HUDEP-2 (cell line): Measurements from ENCODE around the gene NAA38.

Experiments
- DNase-seq, 76 experiments: peaks; one replicate each; lab custom pipeline; 2025; ENCODE audit not compliant: unreplicated experiment in 76 of 76; lab: John Stamatoyannopoulos, UW

NAA38 gene

GRCh38 chr17:7842380-7843256 lies 14.7 kb downstream of the NAA38 start:
- DNase-seq: peak in 29 of 76 experiments; percentile 11 to 72 (median 38)

DNA sequence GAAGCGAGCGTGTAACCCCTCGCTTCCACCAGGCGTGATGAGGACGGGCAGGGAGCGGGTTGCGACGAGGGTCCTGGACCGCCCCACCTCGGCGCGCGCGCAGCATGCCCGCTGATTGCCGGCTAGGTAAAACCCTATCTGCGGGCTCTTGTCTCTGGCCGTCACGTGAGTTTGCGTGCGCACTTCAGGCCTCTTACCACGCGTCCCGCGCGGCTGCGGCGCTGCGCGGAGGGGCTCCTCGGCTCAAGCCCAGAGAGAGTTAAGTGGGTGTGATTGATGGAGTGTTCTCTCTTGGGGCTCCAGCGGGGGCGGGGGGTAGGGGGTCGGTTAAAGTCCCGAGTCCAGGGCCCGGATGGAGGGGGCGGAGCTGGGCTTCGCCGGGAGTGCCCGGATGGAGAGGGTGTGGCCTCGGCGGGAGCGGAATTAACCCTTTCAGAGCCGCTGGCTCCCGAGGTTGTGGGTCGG lies 15.4 kb downstream of the NAA38 start:
- peak in 64 of 76 experiments; percentile 29 to 90 (median 69) for DNase-seq

DNA sequence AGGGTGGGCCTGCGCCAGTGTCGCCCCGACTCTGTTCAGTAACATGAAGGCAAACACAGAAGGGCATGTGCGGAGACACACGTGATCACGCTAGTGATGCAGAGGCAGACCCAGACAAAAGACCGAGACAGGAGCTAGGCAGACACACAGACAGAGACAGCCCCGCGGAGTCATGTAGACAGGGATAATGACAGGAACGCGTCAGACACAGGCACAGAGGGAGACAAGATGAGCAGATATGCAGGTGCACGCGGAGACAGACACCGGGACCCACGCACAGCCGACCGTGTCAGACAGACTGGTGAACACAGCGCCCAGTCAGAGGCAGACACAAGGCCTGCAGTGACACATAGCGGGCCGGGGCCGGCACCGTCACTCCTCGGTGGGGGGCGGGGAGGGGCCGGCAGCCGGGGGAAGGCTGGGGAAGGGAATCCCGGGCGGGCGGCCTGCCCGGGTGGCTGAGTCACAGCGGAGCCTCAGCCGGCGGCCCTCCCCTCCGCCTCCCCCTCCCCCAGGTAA lies 15.9 kb downstream of the NAA38 start:
- peak in 58 of 76 experiments; percentile 40 to 87 (median 70) for DNase-seq

GRCh38 chr17:7840875-7841274 lies 16.5 kb downstream of the NAA38 start:
- no peak for DNase-seq

DNA sequence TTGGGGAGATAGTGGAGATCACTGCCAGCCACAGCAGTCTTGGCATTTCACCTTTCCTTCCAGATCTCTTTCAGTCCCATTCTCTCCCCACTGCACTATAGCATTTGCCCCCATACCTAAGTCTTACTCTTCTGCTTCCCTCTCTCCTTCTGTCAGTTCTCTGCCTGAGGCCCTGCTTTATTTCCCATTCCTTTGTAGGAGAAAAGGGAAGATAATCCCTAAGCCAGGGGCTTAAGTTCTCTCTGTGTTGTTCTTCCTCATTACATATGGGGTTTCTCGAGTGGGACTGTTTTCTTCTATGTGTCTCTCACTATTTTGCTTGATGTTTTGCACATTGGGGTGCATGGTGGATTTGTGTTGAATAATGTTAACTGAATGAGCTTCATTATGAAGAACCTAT lies 16.9 kb downstream of the NAA38 start:
- no peak for DNase-seq

DNA sequence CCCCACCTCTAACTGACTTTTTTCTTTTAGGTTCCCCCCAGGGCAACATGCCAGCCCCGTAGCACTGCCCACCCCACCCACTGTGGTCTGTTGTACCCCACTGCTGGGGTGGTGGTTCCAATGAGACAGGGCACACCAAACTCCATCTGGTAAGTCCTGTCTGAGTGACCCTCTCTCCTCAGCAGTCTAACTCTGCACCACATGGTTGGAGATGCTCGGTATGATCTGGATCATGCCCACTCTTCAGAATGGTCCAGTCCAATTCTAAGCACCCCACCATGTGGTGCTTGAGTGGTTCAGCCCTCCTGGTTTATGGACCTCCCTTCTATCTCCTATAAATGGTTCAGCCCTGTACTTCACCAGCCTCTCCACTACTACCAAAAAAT lies 17.5 kb downstream of the NAA38 start:
- peak in 50 of 76 experiments; percentile 6 to 77 (median 43) for DNase-seq

DNA sequence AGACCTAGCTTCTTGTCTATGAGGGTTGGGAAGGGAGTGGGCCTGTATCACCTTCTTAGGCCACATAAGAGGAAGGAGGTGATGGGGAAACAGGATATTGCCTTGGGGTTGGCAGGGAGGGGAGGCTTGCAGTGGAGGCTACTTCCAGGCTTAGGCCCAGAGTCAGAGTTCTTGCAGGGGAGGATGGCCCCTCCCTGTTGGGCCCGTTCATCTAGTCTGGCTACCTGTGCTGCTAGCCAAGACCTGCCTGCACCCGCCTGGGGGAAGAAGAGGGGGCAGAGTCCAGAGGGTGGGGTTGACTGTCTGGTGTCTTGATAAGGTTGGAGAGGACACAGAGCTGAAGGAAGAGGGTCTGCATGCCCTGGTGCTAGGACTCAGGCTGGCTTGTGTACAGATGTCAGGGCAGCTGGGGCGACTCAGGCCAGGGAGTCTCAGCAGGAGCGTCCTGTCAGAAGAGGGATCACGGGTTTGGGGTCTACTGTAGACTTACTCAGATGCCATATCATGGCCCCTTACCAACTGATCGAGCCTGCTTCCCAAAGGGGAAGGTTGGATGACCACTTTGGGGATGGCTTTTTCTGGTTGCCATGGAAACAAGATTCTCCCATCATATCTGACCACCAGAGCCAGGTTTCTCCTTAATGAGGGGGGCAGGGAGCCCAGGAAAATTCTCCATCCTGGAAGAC lies 18.0 kb downstream of the NAA38 start:
- peak in 17 of 76 experiments; percentile 3 to 26 (median 14) for DNase-seq

DNA sequence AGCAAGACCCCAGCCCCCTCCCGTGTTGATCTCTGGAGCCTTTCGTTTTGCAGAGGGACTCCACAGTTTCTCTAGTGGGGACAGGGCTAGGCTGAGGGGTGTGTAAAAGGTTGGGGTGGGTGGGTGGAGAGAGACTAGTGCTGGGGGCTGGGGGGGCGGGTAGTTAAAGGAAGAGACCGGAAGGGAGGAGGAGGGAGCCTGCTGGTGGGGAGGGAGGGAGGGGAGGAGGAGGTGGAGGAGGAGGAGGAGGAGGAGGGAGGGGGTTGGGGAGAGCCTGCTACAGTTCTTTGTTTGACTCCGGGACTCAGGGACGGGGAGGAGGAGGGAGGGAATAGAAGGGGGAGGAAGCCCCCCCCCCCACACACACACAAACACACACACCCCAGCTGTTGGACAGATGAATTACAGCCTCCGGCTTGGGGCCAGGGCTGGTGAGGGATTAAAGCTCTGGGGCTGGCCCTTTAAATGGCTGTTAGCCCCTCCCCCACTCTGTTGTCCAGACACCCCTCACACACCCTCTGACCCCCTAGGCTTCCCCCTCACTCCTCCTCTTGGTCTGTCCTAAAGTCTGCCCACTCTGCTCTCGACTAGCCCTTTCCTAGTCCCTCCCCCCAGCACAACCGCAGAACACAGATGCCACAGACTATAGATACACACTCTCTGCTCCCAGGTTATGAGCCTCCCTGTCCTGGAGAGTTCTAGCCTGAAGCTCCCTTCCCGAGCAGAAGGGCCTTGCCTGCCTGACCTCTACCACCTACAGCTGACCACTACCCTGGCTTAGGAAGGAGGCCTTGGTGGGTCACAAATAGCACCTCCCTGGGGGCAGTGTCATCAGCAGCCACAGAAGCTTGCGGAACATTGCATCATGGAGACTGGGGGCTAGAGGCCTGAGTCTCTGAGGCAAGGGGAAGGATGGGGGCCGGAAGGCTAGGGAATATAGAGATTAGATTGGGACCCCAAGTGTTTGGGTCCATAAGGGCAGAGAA lies 19.0 kb downstream of the NAA38 start:
- DNase-seq: peak in 51 of 76 experiments; percentile 11 to 81 (median 51)

GRCh38 chr17:7837408-7838088 lies 19.8 kb downstream of the NAA38 start:
- DNase-seq: peak in 13 of 76 experiments; percentile 2 to 54 (median 15)

DNA sequence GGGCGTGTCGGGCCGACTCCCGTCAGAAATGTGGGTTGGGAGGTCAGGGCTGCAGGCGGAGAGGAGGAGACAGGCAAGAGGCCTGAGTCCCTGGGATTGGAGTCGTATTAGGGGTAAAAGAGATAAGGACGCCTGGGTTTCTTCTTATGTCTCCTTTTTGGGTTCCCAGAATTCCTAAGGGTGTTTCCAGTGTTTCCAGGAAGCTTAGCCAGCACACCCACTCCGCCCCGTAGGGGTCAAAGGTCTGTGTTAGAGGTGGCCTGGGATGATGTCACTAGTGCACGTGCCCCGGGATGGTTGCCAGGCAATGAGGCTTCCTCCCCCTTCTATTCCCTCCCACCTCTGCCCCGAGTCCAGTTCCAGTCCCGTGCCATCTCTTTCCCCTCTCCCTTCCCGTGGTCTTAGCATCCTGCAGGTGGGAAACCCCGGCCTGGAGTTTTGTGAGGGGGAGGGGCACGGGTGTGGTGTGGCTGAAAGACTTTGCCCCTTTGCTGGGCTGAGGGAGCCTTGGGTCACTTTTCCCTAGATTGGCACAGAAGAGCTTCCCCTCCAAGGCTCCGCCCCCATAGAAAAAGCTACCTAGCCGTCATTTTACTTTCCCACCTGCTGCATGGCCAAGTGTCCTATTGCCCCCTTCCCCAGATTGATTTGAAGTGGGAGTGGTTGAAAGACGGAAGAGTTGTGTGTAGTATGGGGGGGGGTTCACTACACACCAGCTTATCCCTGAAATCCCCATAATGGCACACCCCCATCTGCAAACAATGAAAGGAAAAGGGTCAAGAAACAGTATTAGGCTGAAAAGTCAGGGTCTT lies 20.6 kb downstream of the NAA38 start:
- DNase-seq: peak in 72 of 76 experiments; percentile 42 to 97 (median 92)

GRCh38 chr17:7835814-7836595 lies 21.4 kb downstream of the NAA38 start:
- DNase-seq: peak in 4 of 76 experiments; percentile 24 to 52 (median 46)

GRCh38 chr17:7834957-7835813 lies 22.2 kb downstream of the NAA38 start:
- peak in 70 of 76 experiments; percentile 50 to 95 (median 90) for DNase-seq

DNA sequence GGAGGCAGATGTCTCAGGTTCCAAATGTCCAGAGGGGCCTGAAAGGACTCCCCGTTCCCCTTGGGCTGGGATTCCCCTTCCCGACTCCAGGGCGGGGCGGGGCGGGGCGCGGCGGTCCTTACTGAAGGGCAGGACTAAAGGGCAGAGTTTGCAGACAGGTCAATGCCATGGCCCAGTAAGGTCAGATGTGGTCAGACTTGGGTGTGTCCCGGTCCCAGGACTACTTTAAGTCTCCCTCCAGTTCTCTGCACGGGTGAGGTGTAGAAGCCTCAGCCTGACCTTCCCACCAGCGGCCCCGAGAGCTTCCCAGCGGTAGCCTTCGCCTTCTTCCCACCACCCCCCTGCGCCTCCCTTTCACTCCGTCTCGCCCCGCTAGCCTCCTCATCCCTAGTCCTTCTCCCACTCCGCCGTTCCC lies 22.8 kb downstream of the NAA38 start:
- peak in 40 of 76 experiments; percentile 14 to 85 (median 48) for DNase-seq

GRCh38 chr17:7833795-7834541 lies 23.4 kb downstream of the NAA38 start, which contains the start of gene KDM6B:
Gene KDM6B (plus strand): TSS chr17:7834217. CDS start chr17:7845555, 11,338 bp downstream.
- peak in 64 of 76 experiments; percentile 25 to 91 (median 81) for DNase-seq

DNA sequence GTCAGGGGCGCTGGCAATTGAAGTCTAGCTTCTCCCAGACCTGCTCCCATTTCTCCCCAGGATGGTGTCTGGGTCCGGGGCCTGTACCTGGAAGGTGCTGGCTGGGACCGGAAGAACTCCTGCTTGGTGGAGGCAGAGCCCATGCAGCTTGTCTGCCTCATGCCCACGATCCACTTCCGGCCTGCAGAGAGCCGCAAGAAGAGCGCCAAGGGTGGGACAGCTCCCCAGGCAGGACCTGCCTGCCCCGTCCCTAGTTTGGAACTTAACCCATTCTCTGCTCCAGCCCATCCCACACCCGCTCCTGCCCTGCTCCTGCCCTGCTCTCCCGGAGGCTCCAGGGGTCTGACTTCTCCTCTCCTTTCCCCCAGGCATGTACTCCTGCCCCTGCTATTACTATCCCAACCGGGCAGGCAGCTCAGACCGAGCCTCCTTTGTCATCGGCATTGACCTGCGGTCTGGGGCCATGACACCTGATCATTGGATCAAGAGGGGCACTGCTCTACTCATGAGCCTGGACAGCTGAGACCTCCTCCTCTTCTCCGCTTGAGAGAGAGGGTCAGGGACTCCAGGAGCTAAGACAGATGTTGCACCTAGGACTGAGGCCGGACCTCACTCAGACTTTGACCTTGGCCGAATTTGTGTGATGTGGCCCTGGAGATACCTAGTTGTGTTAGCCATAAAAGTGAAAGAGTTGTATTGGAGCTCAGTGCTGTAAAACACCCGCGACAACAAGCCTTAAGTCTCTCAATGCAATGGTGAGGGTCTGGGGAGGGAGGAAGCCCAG lies 24.2 kb downstream of the NAA38 start:
- DNase-seq: no peak
